DND-41 (cell line): Measurements from ENCODE around the gene ZFPM1.

Experiments used
- EZH2 ChIP-seq: IDR thresholded peaks from 3 replicates; pipeline ENCODE4 v1.6.1; 2012; ENCODE audit warnings: borderline replicate concordance, low read depth, mild to moderate bottlenecking, moderate library complexity, low read length, inconsistent platforms; ENCODE audit not compliant: severe bottlenecking
- TF ChIP-seq, protein P1 (sequence below): IDR thresholded peaks from 2 replicates; pipeline ENCODE4 v1.5.1; 2012; ENCODE audit warnings: borderline replicate concordance, low read length, moderate library complexity, mild to moderate bottlenecking; ENCODE audit not compliant: poor library complexity, severe bottlenecking; ENCODE audit errors: extremely low read depth

DNA sequence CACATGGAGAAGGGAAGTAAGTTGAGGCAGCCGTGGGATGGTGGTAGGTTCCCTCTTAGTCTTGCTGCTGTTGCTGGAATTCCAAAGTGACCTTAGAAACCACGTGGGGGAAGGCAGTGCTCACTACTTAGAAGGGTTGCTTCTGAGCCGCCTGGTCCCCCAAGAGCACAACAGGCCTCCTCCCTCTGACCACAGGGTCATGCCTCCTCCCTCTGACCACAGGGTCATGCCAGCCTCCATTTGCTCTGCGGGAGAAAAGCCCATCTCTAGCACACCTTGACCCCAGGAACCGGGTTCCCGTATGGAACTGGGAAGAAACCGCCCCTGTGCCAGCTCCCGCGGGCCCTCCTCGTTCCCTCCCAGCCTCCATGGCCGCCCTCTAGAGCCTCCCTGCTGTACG, 13.4 kb upstream of the ZFPM1 start:
- TF ChIP-seq, protein P1, sequence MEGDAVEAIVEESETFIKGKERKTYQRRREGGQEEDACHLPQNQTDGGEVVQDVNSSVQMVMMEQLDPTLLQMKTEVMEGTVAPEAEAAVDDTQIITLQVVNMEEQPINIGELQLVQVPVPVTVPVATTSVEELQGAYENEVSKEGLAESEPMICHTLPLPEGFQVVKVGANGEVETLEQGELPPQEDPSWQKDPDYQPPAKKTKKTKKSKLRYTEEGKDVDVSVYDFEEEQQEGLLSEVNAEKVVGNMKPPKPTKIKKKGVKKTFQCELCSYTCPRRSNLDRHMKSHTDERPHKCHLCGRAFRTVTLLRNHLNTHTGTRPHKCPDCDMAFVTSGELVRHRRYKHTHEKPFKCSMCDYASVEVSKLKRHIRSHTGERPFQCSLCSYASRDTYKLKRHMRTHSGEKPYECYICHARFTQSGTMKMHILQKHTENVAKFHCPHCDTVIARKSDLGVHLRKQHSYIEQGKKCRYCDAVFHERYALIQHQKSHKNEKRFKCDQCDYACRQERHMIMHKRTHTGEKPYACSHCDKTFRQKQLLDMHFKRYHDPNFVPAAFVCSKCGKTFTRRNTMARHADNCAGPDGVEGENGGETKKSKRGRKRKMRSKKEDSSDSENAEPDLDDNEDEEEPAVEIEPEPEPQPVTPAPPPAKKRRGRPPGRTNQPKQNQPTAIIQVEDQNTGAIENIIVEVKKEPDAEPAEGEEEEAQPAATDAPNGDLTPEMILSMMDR = no peak
- no peak for TF ChIP-seq EZH2
